ENCODE measurements around the gene PAX8.
A peak's percentile ranks its signal among the peaks of the same experiment; 100 is the strongest.
"Not testable (repeated sequence)": the region's sequence is repeated elsewhere in the genome, so short reads cannot be mapped to it uniquely, and the experiment has no call there.

PAX8 gene

GRCh38 chr2:113278742-113279139 is at the start of gene PAX8:
Gene PAX8, minus strand, starts transcription at chr2:113278921. Its CDS starts 527 bp downstream, at chr2:113278394.
- Histone ChIP-seq H3K4me3 (ENCODE audit: insufficient read length, low read depth) (peak within 1 kb of the TSS; percentile 35), H3K36me3 (ENCODE audit: insufficient read depth, insufficient read length, low read length) (no peaks in the 10 kb centered on the region), H3K4me1 (ENCODE audit: insufficient read depth, insufficient read length) (peaks cover 8% of the 10 kb centered on the region), H3K9me3 (ENCODE audit: insufficient read depth, low read length) (no peaks in the 10 kb centered on the region), H3K9ac (ENCODE audit: insufficient read length, low read depth) (peak within 1 kb of the TSS; percentile 64), H3K27me3 (ENCODE audit: insufficient read depth, insufficient read length) (peaks cover 74% of the 10 kb centered on the region)
- no peak for DNase-seq (ENCODE audit: low read depth, low spot score)
- TF ChIP-seq ZNF274 (IDR thresholded peaks at IDR 0.05; ENCODE audit: low read depth, low read length): no peak
- no peak for TF ChIP-seq YY1 (IDR thresholded peaks at IDR 0.05; ENCODE audit: insufficient read depth, insufficient read length)
- TF ChIP-seq SUZ12 (IDR thresholded peaks at IDR 0.05; ENCODE audit: extremely low read depth, insufficient read depth, insufficient read length): no peak

GRCh38 chr2:113328043-113328442 is 49.3 kb upstream of the PAX8 start:
- Histone ChIP-seq H3K4me3 (ENCODE audit: insufficient read length, low read depth) (no peak overlapping the region), H3K36me3 (ENCODE audit: insufficient read depth, insufficient read length, low read length) (no peaks in the 10 kb centered on the region), H3K9ac (ENCODE audit: insufficient read length, low read depth) (no peak overlapping the region), H3K9me3 (ENCODE audit: insufficient read depth, low read length) (no peaks in the 10 kb centered on the region), H3K4me1 (ENCODE audit: insufficient read depth, insufficient read length) (peaks cover 4% of the 10 kb centered on the region), H3K27me3 (ENCODE audit: insufficient read depth, insufficient read length) (no peaks in the 10 kb centered on the region)
- DNase-seq (ENCODE audit: low read depth, low spot score): no peak
- TF ChIP-seq ZNF274 (IDR thresholded peaks at IDR 0.05; ENCODE audit: low read depth, low read length): no peak
- no peak for TF ChIP-seq SUZ12 (IDR thresholded peaks at IDR 0.05; ENCODE audit: extremely low read depth, insufficient read depth, insufficient read length)
- TF ChIP-seq YY1 (IDR thresholded peaks at IDR 0.05; ENCODE audit: insufficient read depth, insufficient read length): no peak

GRCh38 chr2:113325161-113325731 is 46.5 kb upstream of the PAX8 start:
- DNase-seq (ENCODE audit: low read depth, low spot score); H3K4me1 ChIP-seq (ENCODE audit: insufficient read depth, insufficient read length); H3K27me3 ChIP-seq (ENCODE audit: insufficient read depth, insufficient read length); H3K36me3 ChIP-seq (ENCODE audit: insufficient read depth, insufficient read length, low read length); H3K9me3 ChIP-seq (ENCODE audit: insufficient read depth, low read length): not testable (repeated sequence)
- H3K9ac ChIP-seq (ENCODE audit: insufficient read length, low read depth): peak overlapping the region; percentile 27
- H3K4me3 ChIP-seq (ENCODE audit: insufficient read length, low read depth): peak overlapping the region; percentile 47

GRCh38 chr2:113324684-113325160 is 46.0 kb upstream of the PAX8 start:
- Histone ChIP-seq H3K36me3 (ENCODE audit: insufficient read depth, insufficient read length, low read length) (no peaks in the 10 kb centered on the region), H3K9ac (ENCODE audit: insufficient read length, low read depth) (peak overlapping the region; percentile 74), H3K4me3 (ENCODE audit: insufficient read length, low read depth) (peak overlapping the region; percentile 47), H3K27me3 (ENCODE audit: insufficient read depth, insufficient read length) (no peaks in the 10 kb centered on the region), H3K9me3 (ENCODE audit: insufficient read depth, low read length) (no peaks in the 10 kb centered on the region), H3K4me1 (ENCODE audit: insufficient read depth, insufficient read length) (peaks cover 5% of the 10 kb centered on the region)
- peak; percentile 57 for DNase-seq (ENCODE audit: low read depth, low spot score)
- TF ChIP-seq ZNF274 (IDR thresholded peaks at IDR 0.05; ENCODE audit: low read depth, low read length) (no peak), YY1 (IDR thresholded peaks at IDR 0.05; ENCODE audit: insufficient read depth, insufficient read length) (no peak), SUZ12 (IDR thresholded peaks at IDR 0.05; ENCODE audit: extremely low read depth, insufficient read depth, insufficient read length) (no peak)

GRCh38 chr2:113323129-113323528 is 44.4 kb upstream of the PAX8 start:
- not testable (repeated sequence) for H3K36me3 ChIP-seq (ENCODE audit: insufficient read depth, insufficient read length, low read length); H3K4me3 ChIP-seq (ENCODE audit: insufficient read length, low read depth); H3K9ac ChIP-seq (ENCODE audit: insufficient read length, low read depth); DNase-seq (ENCODE audit: low read depth, low spot score); H3K27me3 ChIP-seq (ENCODE audit: insufficient read depth, insufficient read length); H3K4me1 ChIP-seq (ENCODE audit: insufficient read depth, insufficient read length); H3K9me3 ChIP-seq (ENCODE audit: insufficient read depth, low read length)

GRCh38 chr2:113320106-113320505 is 41.4 kb upstream of the PAX8 start:
- not testable (repeated sequence) for H3K36me3 ChIP-seq (ENCODE audit: insufficient read depth, insufficient read length, low read length); H3K4me3 ChIP-seq (ENCODE audit: insufficient read length, low read depth); H3K4me1 ChIP-seq (ENCODE audit: insufficient read depth, insufficient read length); DNase-seq (ENCODE audit: low read depth, low spot score); H3K9me3 ChIP-seq (ENCODE audit: insufficient read depth, low read length); H3K9ac ChIP-seq (ENCODE audit: insufficient read length, low read depth); H3K27me3 ChIP-seq (ENCODE audit: insufficient read depth, insufficient read length)

GRCh38 chr2:113318941-113319340 is 40.2 kb upstream of the PAX8 start:
- not testable (repeated sequence) for H3K4me3 ChIP-seq (ENCODE audit: insufficient read length, low read depth); DNase-seq (ENCODE audit: low read depth, low spot score); H3K4me1 ChIP-seq (ENCODE audit: insufficient read depth, insufficient read length)

GRCh38 chr2:113316085-113316484 is 37.4 kb upstream of the PAX8 start:
- H3K36me3 ChIP-seq (ENCODE audit: insufficient read depth, insufficient read length, low read length): no peaks in the 10 kb centered on the region
- H3K27me3 ChIP-seq (ENCODE audit: insufficient read depth, insufficient read length): no peaks in the 10 kb centered on the region
- DNase-seq (ENCODE audit: low read depth, low spot score): no peak
- no peak overlapping the region for H3K9ac ChIP-seq (ENCODE audit: insufficient read length, low read depth)
- H3K4me3 ChIP-seq (ENCODE audit: insufficient read length, low read depth): no peak overlapping the region
- H3K9me3 ChIP-seq (ENCODE audit: insufficient read depth, low read length): no peaks in the 10 kb centered on the region
- H3K4me1 ChIP-seq (ENCODE audit: insufficient read depth, insufficient read length): no peaks in the 10 kb centered on the region
- TF ChIP-seq ZNF274 (IDR thresholded peaks at IDR 0.05; ENCODE audit: low read depth, low read length) (no peak), SUZ12 (IDR thresholded peaks at IDR 0.05; ENCODE audit: extremely low read depth, insufficient read depth, insufficient read length) (no peak), YY1 (IDR thresholded peaks at IDR 0.05; ENCODE audit: insufficient read depth, insufficient read length) (no peak)

More at GRCh38 chr2:113318941-113319340, 40.2 kb upstream of the PAX8 start:
- H3K9ac ChIP-seq (ENCODE audit: insufficient read length, low read depth); H3K27me3 ChIP-seq (ENCODE audit: insufficient read depth, insufficient read length); H3K9me3 ChIP-seq (ENCODE audit: insufficient read depth, low read length); H3K36me3 ChIP-seq (ENCODE audit: insufficient read depth, insufficient read length, low read length): not testable (repeated sequence)

GRCh38 chr2:113314663-113315062 is 35.9 kb upstream of the PAX8 start:
- not testable (repeated sequence) for H3K9ac ChIP-seq (ENCODE audit: insufficient read length, low read depth); H3K4me1 ChIP-seq (ENCODE audit: insufficient read depth, insufficient read length); DNase-seq (ENCODE audit: low read depth, low spot score); H3K27me3 ChIP-seq (ENCODE audit: insufficient read depth, insufficient read length); H3K36me3 ChIP-seq (ENCODE audit: insufficient read depth, insufficient read length, low read length); H3K9me3 ChIP-seq (ENCODE audit: insufficient read depth, low read length); H3K4me3 ChIP-seq (ENCODE audit: insufficient read length, low read depth)

- not testable (repeated sequence) for DNase-seq (ENCODE audit: low read depth, low spot score); H3K4me1 ChIP-seq (ENCODE audit: insufficient read depth, insufficient read length); H3K4me3 ChIP-seq (ENCODE audit: insufficient read length, low read depth); H3K27me3 ChIP-seq (ENCODE audit: insufficient read depth, insufficient read length); H3K36me3 ChIP-seq (ENCODE audit: insufficient read depth, insufficient read length, low read length); H3K9me3 ChIP-seq (ENCODE audit: insufficient read depth, low read length); H3K9ac ChIP-seq (ENCODE audit: insufficient read length, low read depth)
Measured at GRCh38 chr2:113314176-113314575, 35.5 kb upstream of the PAX8 start.

GRCh38 chr2:113311781-113312180 is 33.1 kb upstream of the PAX8 start:
- H3K27me3 ChIP-seq (ENCODE audit: insufficient read depth, insufficient read length); H3K4me3 ChIP-seq (ENCODE audit: insufficient read length, low read depth); H3K9me3 ChIP-seq (ENCODE audit: insufficient read depth, low read length); H3K4me1 ChIP-seq (ENCODE audit: insufficient read depth, insufficient read length); H3K36me3 ChIP-seq (ENCODE audit: insufficient read depth, insufficient read length, low read length); DNase-seq (ENCODE audit: low read depth, low spot score); H3K9ac ChIP-seq (ENCODE audit: insufficient read length, low read depth): not testable (repeated sequence)
